A549 (cell line): ENCODE data around the gene JAZF1. TPM values are rescaled to one million over a fixed set of nuclear protein-coding genes. Genes with fewer than 3 reads are reported as not detected.

Source experiments
- ATAC-seq, 2 experiments: fragments of 200-7000 bp in 1 of 2; fragments of >200 bp in 1 of 2; cut with Nextera tagmentation in 1 of 2; cut with Tn5 transposase in 1 of 2; 3 replicates each; pipeline versions ENCODE4 v1.8.0 to v1.9.1; 2018 to 2020; ENCODE audit warnings: mild to moderate bottlenecking in 1 of 2, moderate library complexity in 1 of 2
- CTCF ChIA-PET: fragments of 300-600 bp; sonication (Branson Sonifier 250); formaldehyde crosslinking; extraction: SDS; loops from one replicate; lab custom pipeline; 2021; ENCODE audit warnings: antibody characterized with exemption, inconsistent platforms; lab: Yijun Ruan, JAX
- POLR2A ChIA-PET: fragments of 350-600 bp; formaldehyde crosslinking; extraction: SDS; loops from one replicate; lab custom pipeline; 2021; ENCODE audit warnings: antibody characterized with exemption, inconsistent platforms; lab: Yijun Ruan, JAX
- DNase-seq, 2 experiments: peaks; one replicate each; pipeline versions ENCODE4 v3.0.0 to v3.0.0-alpha.2; 2011 to 2016; ENCODE audit warnings: low read depth in 1 of 2, low spot score in 1 of 2
- FAIRE-seq: peaks from 2 replicates; lab custom pipeline; 2011; peaks lifted over from hg19 to GRCh38; lab: Jason Lieb, UNC
- H3K27ac ChIP-seq, 2 experiments: fragments of >200 bp; sonication (Bioruptor Twin); formaldehyde crosslinking; 3 replicates each; pipeline ENCODE4 v1.5.1; 2016 to 2017
- H3K4me1 ChIP-seq: fragments of >200 bp; sonication (Bioruptor Twin); formaldehyde crosslinking; 3 replicates; pipeline ENCODE4 v1.6.1; 2016
- H3K4me2 ChIP-seq: fragments of >200 bp; sonication (Bioruptor Twin); formaldehyde crosslinking; 3 replicates; pipeline ENCODE4 v1.6.1; 2016
- H3K4me3 ChIP-seq: fragments of >200 bp; sonication (Bioruptor Twin); formaldehyde crosslinking; 3 replicates; pipeline ENCODE4 v1.5.1; 2016
- H3K9me3 ChIP-seq: fragments of >200 bp; sonication (Bioruptor Twin); formaldehyde crosslinking; 3 replicates; pipeline ENCODE4 v1.6.1; 2016
- CBX2 ChIP-seq: fragments of 200-600 bp; sonication (generic); IDR thresholded peaks from 2 replicates; pipeline ENCODE4 v1.6.1; 2016; ENCODE audit warnings: low read depth, mild to moderate bottlenecking, borderline replicate concordance
- CHD2 ChIP-seq: fragments of 150-350 bp; IDR thresholded peaks from 2 replicates; pipeline ENCODE4 v1.6.1; 2014; ENCODE audit warnings: low read length; ENCODE audit not compliant: partially characterized antibody
- E2F6 ChIP-seq: IDR thresholded peaks from 2 replicates; pipeline ENCODE4 v1.6.1; 2012; ENCODE audit warnings: low read depth, borderline replicate concordance
- ELK1 ChIP-seq: fragments of 150-350 bp; IDR thresholded peaks from 2 replicates; pipeline ENCODE4 v1.6.1; 2014; ENCODE audit warnings: low read depth, mild to moderate bottlenecking, low read length
- FOSB ChIP-seq: fragments of 250-450 bp; sonication (Bioruptor Pico); IDR thresholded peaks from 2 replicates; pipeline ENCODE4 v1.5.0; 2020; ENCODE audit warnings: mild to moderate bottlenecking, moderate library complexity
- FOSL2 ChIP-seq, 2 experiments: fragments of 450-650 bp in 1 of 2; fragments of >200 bp in 1 of 2; sonication (Bioruptor Twin) in 1 of 2; formaldehyde crosslinking; IDR thresholded peaks; 2 replicates each; pipeline versions ENCODE4 v1.5.0 to v1.6.1; 2016 to 2020; ENCODE audit warnings: mild to moderate bottlenecking in 1 of 2, moderate library complexity in 1 of 2
- FOXS1 ChIP-seq: fragments of 250-450 bp; sonication (Bioruptor Pico); IDR thresholded peaks from 2 replicates; pipeline ENCODE4 v1.5.0; 2020; ENCODE audit warnings: mild to moderate bottlenecking, moderate library complexity
- HDAC2 ChIP-seq: fragments of 200-600 bp; sonication (generic); IDR thresholded peaks from 2 replicates; pipeline ENCODE4 v1.6.1; 2016
- HEYL ChIP-seq: fragments of 250-450 bp; sonication (Bioruptor Pico); IDR thresholded peaks from 2 replicates; pipeline ENCODE4 v1.8.0; 2021; ENCODE audit warnings: mild to moderate bottlenecking, moderate library complexity
- HOXB13 ChIP-seq: fragments of 250-450 bp; sonication (Bioruptor Pico); IDR thresholded peaks from 2 replicates; pipeline ENCODE4 v1.5.0; 2020; ENCODE audit warnings: low read depth, mild to moderate bottlenecking, moderate library complexity
- HOXB5 ChIP-seq: fragments of 250-450 bp; sonication (Bioruptor Pico); IDR thresholded peaks from 2 replicates; pipeline ENCODE4 v1.5.0; 2020; ENCODE audit warnings: mild to moderate bottlenecking, moderate library complexity
- MYC ChIP-seq: IDR thresholded peaks from 2 replicates; pipeline ENCODE4 v1.6.1; 2012; ENCODE audit warnings: mild to moderate bottlenecking, inconsistent platforms, low read length, improper control_type of control experiment, borderline replicate concordance
- NFE2L2 ChIP-seq: fragments of 150-350 bp; conservative IDR thresholded peaks from 2 replicates; pipeline ENCODE4 v1.6.1; 2014; ENCODE audit warnings: low read length
- NPAS2 ChIP-seq: fragments of 250-450 bp; sonication (Bioruptor Pico); IDR thresholded peaks from 2 replicates; pipeline ENCODE4 v1.8.0; 2022; ENCODE audit warnings: mild to moderate bottlenecking, moderate library complexity, borderline replicate concordance
- PBX3 ChIP-seq: IDR thresholded peaks from 2 replicates; pipeline ENCODE4 v1.6.1; 2012
- PHF8 ChIP-seq: fragments of 200-600 bp; sonication (generic); IDR thresholded peaks from 2 replicates; pipeline ENCODE4 v1.6.1; 2016; ENCODE audit warnings: low read depth, mild to moderate bottlenecking, antibody characterized with exemption, moderate library complexity, borderline replicate concordance
- POLR2A ChIP-seq: IDR thresholded peaks from 2 replicates; pipeline ENCODE4 v1.6.1; 2012; ENCODE audit warnings: mild to moderate bottlenecking, low read length
- RAD21 ChIP-seq, 2 experiments: fragments of >200 bp in 1 of 2; sonication (Bioruptor Twin) in 1 of 2; formaldehyde crosslinking in 1 of 2; IDR thresholded peaks in 1 of 2; conservative IDR thresholded peaks in 1 of 2; 2 replicates in 1 of 2; 3 replicates in 1 of 2; pipeline ENCODE4 v1.6.1; 2012 to 2018; ENCODE audit warnings: inconsistent platforms in 1 of 2
- RCOR1 ChIP-seq: fragments of 150-350 bp; IDR thresholded peaks from 2 replicates; pipeline ENCODE4 v1.6.1; 2014; ENCODE audit warnings: antibody characterized with exemption, low read length, low read depth
- REST ChIP-seq: fragments of 200-600 bp; sonication (generic); IDR thresholded peaks from 2 replicates; pipeline ENCODE4 v1.6.1; 2016; ENCODE audit warnings: antibody characterized with exemption, mild to moderate bottlenecking, moderate library complexity
- RNF2 ChIP-seq: fragments of 200-600 bp; sonication (generic); IDR thresholded peaks from 2 replicates; pipeline ENCODE4 v1.6.1; 2016; ENCODE audit warnings: low read depth, mild to moderate bottlenecking, antibody characterized with exemption, moderate library complexity, borderline replicate concordance
- TFCP2L1 ChIP-seq: fragments of 250-450 bp; sonication (Bioruptor Pico); IDR thresholded peaks from 2 replicates; pipeline ENCODE4 v1.5.0; 2021; ENCODE audit warnings: mild to moderate bottlenecking
- TP53 ChIP-seq: fragments of 250-450 bp; sonication (Bioruptor Pico); IDR thresholded peaks from 2 replicates; pipeline ENCODE4 v1.5.0; 2021; ENCODE audit warnings: mild to moderate bottlenecking, moderate library complexity
- WGBS: methylation state at CpG from one replicate; pipeline ENCODE4 v1.1.6; 2017; ENCODE audit errors: missing lambda C conversion rate; 5-methylcytosine and 5-hydroxymethylcytosine counted together
- polyA plus RNA-seq, 4 experiments: library from polyadenylated mRNA; depleted of rRNA in 3 of 4; stranded (reverse); fragments of >200 nt; fragmentation: RNase III in 1 of 4; extraction: RNeasy Plus Mini Kit Qiagen cat#74134 plus additional on column Dnase treatment in 1 of 4; gene quantifications; 2 replicates in 3 of 4; 3 replicates in 1 of 4; pipeline ENCODE4 v1.2.3, GENCODE V29; 2011 to 2017

Gene JAZF1
- polyA plus RNA-seq, 2 of the 4 experiments (the other 2 are of a cell fraction): 1.9 to 2.8 TPM

- TF ChIP-seq PHF8 (no peak), POLR2A (no peak)
These were observed 7.6 kb downstream of the JAZF1 start (continued) for GRCh38 chr7:28172958-28173357.

GRCh38 chr7:28170701-28171100 lies 9.9 kb downstream of the JAZF1 start:
- no peak for DNase-seq
- Histone ChIP-seq H3K4me1 (peaks cover 13% of the 10 kb centered on the region; the same call in 2 of the 3 replicates), H3K9me3 (no peaks in the 10 kb centered on the region), H3K4me3 (no peak overlapping the region), H3K4me2 (no peak overlapping the region)
- WGBS: 92% methylated on average over 6 of the region's 6 CpGs
- no peak for FAIRE-seq
- TF ChIP-seq REST (no peak), TP53 (CRISPR knock-in tag) (no peak), RAD21 (conservative IDR thresholded peaks at IDR 0.05 in 1 of 2, IDR thresholded peaks at IDR 0.05 in 1 of 2) (no peak), TFCP2L1 (CRISPR knock-in tag) (no peak), HOXB13 (CRISPR knock-in tag) (no peak), ELK1 (no peak)
- TF ChIP-seq, all 56 proteins: peak for 0
- H3K27ac ChIP-seq: no peak overlapping the region
- ChIA-PET CTCF (interaction anchor here (0.5 kb wide), 1 partner anchor 654 kb away, joined by 3 read pairs; no protein-coding TSS in a partner anchor), POLR2A (no interaction called here)
- no peak for ATAC-seq

- H3K27ac ChIP-seq: no peak overlapping the region
- POLR2A ChIA-PET: no interaction called here
- WGBS: 17% methylated on average over 1 of the region's 1 CpG
- DNase-seq: no peak
- CTCF ChIA-PET: interaction anchor here (1.4 kb wide), 1 partner anchor 9 kb away, joined by 4 read pairs; no protein-coding TSS in a partner anchor
- H3K9me3 ChIP-seq: no peaks in the 10 kb centered on the region
- no peak for ATAC-seq
- no peak for TF ChIP-seq FOSL2 (IDR thresholded peaks at IDR 0.05)
- peak; percentile 43; the same call in 1 of the 2 replicates for TF ChIP-seq FOSL2 (CRISPR knock-in tag; IDR thresholded peaks at IDR 0.05)
- TF ChIP-seq CHD2: no peak
- H3K4me1 ChIP-seq: peaks cover 13% of the 10 kb centered on the region; the same call in 2 of the 3 replicates
- no peak overlapping the region for H3K4me2 ChIP-seq
- no peak for FAIRE-seq
- H3K4me3 ChIP-seq: no peak overlapping the region
These were observed 11.4 kb downstream of the JAZF1 start for GRCh38 chr7:28169230-28169629.

- ATAC-seq: no peak
- TF ChIP-seq RCOR1: no peak
- TF ChIP-seq TFCP2L1 (CRISPR knock-in tag): no peak
- no peak for TF ChIP-seq PBX3
- no peak for TF ChIP-seq HOXB13 (CRISPR knock-in tag)
- TF ChIP-seq RAD21 (conservative IDR thresholded peaks at IDR 0.05 in 1 of 2, IDR thresholded peaks at IDR 0.05 in 1 of 2): no peak
- TF ChIP-seq PHF8: no peak
- TF ChIP-seq MYC: no peak
- no peak for TF ChIP-seq E2F6
- no peak for TF ChIP-seq HEYL (CRISPR knock-in tag)
- no peak for TF ChIP-seq CBX2
- no peak for TF ChIP-seq NFE2L2
- TF ChIP-seq FOXS1: no peak
- no peak for TF ChIP-seq HDAC2
- TF ChIP-seq RNF2: no peak
- no peak for TF ChIP-seq NPAS2 (CRISPR knock-in tag)
- no peak for TF ChIP-seq FOSB (CRISPR knock-in tag)
- TF ChIP-seq HOXB5 (CRISPR knock-in tag): no peak
These were observed 12.0 kb downstream of the JAZF1 start for GRCh38 chr7:28168393-28169158.

More at GRCh38 chr7:28168393-28169158, 12.0 kb downstream of the JAZF1 start:
- FAIRE-seq (no peak), DNase-seq (no peak)
- 83% methylated on average over 5 of the region's 5 CpGs for WGBS
- ChIA-PET POLR2A (no interaction called here), CTCF (interaction anchor here (1.6 kb wide), 1 partner anchor 755 kb away, joined by 3 read pairs; no protein-coding TSS in a partner anchor)
- Histone ChIP-seq H3K9me3 (no peaks in the 10 kb centered on the region), H3K27ac (no peak overlapping the region), H3K4me1 (peaks cover 13% of the 10 kb centered on the region; the same call in 2 of the 3 replicates), H3K4me3 (no peak overlapping the region), H3K4me2 (no peak overlapping the region)
